ENCODE data around the gene ASB4.
A peak's percentile ranks its signal among the peaks of the same experiment; 100 is the strongest.
"Not testable (repeated sequence)": the region's sequence is repeated elsewhere in the genome, so short reads cannot be mapped to it uniquely, and the experiment has no call there.

Gene ASB4, protein sequence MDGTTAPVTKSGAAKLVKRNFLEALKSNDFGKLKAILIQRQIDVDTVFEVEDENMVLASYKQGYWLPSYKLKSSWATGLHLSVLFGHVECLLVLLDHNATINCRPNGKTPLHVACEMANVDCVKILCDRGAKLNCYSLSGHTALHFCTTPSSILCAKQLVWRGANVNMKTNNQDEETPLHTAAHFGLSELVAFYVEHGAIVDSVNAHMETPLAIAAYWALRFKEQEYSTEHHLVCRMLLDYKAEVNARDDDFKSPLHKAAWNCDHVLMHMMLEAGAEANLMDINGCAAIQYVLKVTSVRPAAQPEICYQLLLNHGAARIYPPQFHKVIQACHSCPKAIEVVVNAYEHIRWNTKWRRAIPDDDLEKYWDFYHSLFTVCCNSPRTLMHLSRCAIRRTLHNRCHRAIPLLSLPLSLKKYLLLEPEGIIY

DNA sequence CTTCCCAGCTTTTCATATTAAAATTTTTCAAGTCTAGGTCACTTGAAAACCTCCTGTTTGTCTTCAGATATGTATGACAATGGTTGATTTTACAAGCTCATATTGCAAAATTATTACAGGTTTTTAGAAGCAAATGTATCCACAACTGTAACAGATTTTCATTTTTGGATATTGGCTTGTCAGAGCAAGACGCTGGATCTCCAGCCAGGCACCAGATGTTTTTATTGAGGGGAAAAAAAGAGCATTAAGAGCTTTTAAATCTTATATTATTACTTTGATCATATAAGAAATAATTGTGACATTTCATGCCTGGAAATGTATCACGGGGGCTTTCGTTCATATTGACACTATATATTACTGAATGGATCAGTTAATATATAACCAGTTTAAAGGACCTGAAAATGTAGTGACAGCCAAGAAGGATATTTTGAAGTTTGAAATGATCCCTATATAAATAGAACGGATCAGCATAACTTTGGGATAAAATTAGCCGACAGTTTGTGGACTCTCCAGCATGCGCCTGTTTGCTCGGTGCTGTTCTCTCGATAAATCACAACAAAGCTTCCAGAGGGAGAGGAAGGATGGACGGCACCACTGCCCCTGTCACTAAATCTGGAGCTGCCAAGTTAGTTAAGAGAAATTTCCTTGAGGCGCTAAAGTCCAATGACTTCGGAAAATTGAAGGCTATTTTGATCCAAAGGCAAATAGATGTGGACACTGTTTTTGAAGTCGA, at the start of gene ASB4:
Gene ASB4 (plus strand): TSS at position 553 of the 733 bp plus-strand sequence. CDS start 29 bp downstream, at position 582.
- DNase-seq = no peak

DNA sequence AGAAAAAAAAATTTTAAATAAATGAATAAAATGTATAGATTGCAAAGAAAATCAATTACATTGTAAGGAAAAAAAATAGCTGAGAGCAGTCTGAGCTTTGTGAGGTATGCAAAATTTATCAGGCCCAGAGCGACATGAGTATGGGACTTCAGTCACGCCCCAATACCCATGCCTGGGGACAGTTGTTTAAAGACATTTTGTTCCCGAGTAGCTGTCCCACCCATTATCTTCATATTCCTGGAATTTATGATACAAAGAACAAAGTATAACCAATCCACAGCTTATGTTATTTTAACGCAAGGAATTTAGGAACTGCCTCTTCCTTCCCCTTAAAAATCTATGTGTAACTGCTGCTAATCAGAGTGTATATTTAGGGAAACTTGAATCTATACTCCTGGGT, 49.3 kb upstream of the ASB4 start:
- no peak for DNase-seq

DNA sequence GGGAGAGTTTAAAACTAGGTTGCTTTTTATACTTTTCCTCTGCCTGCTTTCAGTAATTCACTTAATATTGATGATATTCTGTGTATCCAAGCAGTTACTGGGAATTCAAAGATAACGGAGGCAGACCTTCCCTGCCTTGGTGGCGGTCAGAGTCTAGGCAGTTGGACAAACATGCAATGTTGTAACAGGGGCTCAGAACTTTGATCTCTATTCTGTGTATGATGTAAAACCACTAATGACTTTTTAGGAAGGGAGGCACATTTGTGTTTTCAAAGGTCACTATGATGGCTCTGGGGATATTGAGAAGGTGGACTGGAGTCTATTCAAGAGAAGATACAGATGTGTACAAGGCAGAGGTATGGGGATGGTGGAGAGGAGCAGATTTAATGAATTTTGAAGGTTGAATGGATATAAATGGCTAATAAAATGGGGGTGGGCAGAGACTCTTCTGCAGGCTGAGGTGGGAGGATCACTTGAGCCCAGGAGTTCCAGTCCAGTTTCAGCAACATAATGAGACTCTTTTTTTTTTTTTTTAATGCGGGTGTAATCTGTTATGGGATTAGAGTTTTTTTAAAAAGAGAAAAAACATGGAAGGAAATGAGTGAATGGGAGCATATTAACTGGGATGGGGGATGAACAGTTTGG, 45.2 kb upstream of the ASB4 start:
- no peak for DNase-seq

DNA sequence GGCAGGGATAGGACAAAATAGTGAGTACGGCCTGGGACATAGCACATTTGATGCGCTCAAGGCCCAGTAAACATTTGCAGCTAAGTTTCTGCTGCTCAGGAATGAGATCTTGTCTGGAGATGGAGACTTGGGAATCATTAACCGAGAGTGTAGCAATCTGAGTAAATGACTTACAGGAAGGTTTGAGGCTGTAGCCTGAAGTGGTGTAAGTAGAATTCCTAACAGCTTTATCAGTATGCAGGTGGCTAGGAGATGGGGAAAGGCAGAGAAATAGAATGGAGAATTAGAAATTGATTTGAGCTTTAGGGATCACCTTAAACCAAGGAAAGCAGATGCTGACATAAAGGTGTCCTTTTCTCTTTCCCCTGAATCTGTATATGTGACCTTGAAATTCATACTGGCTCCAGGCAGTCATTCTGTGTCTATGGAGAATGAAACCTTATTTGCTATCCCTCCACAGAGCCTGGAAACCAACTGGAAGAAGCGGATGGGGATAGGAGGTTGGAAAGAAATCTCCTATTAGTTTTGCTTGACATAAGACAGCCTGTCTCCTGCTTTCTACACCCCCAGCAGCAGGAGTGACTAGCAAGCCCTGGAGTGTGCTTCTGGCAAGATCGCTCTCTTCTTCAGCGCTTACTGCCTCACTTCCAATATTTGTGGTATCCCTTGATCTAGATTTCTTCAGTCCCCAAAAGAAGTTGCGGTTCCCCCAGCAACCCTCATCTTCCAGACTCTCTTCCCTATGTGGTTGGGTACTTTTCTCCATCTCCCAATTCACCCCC, 44.5 kb upstream of the ASB4 start:
- no peak for DNase-seq

DNA sequence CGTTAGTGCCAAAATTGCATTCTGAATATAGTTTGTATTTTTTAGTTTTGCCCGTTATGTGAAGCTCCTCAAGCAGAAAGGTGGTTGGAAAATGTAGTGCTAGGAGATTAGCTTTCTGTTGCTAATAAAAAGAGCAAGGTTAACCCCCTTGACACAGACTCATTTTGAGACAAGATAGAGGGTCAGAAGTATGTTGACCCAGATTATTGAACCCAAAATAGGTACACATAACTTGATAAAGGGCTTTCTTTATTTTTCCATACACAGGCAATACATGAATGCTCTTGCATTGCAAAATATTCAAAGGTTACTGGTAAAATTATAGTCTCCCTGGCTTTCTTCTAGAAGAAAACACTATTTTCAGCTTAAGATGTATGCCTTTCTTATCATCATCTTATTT, 40.9 kb upstream of the ASB4 start:
- no peak for DNase-seq

DNA sequence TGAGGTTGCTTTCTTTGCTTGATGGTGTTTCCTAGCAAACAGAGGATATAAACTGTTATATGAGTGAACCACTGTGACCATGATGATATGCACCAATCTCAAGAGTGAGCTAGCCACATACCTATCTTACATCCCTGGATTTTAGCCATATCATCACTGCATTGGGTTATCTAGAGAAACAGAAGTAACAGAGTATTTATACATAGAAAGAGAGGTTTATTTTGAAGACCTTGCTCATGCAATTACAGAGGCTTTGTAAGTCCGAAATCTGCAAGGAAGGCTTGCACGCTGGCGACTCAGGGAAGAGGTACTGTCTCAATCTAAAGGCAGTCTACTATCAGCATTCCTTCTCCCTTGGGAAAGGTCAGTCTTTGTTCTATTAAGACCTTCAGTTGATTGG, 39.1 kb upstream of the ASB4 start:
- DNase-seq = peak; percentile 46

DNA sequence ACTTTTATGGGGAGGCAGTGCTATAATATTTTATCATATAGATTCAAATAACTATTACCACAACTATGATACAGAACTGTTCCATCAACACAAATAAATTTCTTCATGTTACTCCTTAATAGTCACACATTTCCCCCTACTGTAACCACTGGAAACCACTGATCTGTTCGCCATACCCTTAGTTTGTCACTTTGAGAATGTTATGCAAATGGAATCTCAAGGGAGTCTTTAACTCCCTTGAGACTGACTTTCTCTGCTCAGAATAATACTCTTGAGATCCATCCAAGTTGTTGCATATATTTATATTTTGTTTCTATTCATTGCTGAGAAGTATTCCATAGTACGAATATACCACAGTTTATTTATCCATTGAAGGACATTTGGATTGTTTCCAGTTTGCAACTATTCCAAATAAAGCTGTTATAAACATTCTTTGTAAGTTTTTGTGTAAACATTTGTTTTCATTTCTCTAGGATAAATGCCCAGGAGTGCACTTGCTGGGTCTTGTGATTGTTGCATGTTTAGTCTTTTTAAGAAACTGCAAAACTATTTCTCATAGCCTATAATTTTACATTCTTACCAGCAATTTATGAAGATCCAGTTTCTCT, 31.2 kb upstream of the ASB4 start:
- DNase-seq = no peak

DNA sequence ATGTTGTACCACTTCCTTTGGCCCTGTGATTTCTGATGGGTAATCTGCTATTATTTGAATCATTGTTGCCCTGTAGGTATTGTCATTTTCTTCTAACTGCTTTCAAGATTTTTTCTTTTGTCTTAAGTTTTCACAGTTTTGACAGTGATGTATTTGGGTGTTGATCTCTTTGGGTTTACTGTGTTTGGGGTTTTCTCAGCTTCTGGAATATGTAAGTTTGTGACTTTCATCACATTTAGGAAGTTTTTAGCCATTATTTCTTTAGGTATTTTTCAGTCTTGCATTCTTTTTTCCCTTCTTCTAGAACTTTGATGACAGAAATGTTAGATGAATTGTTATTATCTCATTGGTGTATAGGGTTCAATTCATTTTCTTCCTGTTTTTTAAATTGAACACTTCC, 27.8 kb upstream of the ASB4 start:
- no peak for DNase-seq

DNA sequence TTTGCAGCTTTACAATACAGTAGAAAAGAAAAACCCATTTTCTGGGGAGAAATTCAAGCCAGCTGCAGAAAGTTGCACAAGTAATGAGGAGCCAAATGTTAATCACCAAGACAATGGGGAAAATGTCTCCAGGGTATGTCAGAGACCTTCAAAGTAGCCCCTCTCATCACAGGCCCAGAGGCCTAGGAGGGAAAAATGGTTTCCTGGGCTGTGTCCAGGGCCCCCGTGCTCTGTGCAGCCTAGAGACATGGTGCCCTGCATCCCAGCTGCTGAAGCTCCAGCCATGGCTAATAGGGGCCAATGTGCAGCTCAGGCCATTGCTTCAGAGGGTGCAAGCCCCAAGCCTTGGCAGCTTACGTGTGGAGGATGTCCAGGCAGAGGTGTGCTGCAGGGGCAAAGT, 25.1 kb upstream of the ASB4 start:
- DNase-seq = not testable (repeated sequence)

DNA sequence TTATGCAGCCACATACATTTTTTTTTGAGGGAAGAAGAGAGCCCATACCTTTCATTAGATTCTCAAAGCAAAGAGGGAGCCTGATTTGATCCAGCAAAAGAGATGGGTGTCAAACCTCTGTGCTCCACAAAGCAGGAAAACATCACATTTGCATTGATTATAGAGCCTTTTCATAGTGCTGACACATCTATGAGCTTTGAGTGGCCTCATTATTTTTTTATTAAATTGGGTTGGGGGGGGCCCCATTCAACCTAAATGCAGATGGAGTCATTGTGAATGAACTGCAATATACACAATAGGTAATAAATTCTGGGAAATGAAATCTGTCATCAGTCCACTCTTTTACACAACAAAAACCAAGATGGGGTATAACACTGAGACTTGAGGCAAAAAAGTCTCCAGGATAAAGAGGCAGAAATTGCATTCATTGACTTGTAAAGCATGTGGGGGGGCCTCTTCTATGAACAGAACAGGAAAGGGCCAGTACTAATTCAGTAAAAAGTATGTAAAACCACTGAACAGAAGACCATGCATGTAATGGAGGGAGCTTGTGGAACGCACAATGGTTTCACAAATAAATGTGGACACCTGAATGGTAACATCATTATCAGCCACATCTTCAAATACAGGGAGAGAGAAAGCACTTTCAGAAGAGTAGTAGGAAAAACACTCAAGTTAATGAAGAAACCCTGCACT, 17.7 kb upstream of the ASB4 start:
- DNase-seq = no peak

DNA sequence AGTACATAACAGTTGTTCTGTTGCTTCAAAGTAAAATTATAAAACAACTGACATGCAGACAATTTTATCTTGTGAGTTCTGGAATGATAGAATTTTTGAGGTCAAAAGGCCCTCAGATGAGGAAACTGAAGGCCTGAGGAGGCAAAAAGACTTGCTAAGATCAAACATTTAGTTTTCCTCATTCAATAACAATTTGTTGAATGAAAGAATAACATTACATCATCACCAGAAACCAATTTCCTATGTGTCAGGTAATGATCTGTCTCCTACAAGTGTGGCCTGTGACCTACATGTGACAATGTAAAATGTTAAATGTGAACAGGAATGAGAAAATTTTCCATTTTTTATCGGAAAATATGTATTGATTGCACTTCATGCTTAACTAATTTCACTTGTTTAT, 16.6 kb upstream of the ASB4 start:
- DNase-seq = no peak

DNA sequence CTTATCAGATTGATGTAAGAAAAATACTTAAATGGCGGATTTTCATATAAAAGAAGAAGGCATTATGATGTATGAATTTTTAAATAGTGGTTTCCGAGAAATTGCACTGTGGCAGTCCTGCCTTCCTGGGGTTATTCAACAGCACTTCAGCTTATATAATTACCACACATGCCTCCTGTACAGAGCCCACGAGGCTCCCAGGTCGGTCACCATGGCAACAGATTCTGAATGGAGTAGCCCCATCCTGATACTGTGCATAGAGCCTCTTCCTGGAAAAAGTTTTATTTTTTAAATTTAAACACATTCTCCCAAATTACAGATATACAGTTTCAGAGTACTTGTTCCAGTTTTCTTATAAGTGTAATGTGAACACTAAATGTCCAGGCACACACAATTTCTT, 15.9 kb upstream of the ASB4 start:
- no peak for DNase-seq

DNA sequence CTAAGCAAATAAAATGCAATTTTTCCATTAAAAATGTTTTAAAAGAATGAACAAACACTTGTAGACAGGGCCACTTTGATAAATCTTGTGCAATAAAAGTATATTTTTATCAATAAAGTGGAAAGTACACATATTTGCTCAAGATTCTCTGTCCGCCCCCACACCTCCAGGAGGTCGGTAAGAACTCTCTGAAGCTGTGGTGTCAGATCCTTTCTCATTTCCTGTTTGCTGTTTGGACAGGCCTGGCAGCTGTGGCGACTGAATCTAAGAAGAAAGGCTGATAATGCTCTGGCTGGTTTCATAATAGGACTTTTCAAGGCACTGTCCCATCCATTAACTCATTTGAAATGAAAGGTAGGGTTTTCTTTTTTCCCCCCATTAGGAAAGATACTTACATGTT, 15.3 kb upstream of the ASB4 start:
- DNase-seq = peak; percentile 82

DNA sequence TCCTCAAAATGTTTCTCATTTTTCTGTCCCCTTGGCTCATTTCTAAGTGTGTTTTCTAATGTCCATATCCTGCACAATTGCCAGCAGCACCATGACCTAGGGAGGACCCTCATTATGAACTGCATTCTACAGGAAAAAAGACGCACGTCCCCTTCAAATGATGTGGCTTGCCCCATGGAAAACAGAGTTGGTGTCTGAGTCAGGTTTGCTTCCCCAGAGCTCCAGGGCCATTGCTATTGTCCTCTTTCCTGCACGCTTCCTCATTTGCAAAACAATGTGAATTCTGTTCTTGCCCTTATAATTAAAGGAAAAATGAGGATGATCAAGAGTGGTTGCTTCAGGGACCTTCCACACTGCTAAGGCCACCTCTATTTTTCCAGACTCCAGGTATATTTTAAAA, 14.7 kb upstream of the ASB4 start:
- no peak for DNase-seq

DNA sequence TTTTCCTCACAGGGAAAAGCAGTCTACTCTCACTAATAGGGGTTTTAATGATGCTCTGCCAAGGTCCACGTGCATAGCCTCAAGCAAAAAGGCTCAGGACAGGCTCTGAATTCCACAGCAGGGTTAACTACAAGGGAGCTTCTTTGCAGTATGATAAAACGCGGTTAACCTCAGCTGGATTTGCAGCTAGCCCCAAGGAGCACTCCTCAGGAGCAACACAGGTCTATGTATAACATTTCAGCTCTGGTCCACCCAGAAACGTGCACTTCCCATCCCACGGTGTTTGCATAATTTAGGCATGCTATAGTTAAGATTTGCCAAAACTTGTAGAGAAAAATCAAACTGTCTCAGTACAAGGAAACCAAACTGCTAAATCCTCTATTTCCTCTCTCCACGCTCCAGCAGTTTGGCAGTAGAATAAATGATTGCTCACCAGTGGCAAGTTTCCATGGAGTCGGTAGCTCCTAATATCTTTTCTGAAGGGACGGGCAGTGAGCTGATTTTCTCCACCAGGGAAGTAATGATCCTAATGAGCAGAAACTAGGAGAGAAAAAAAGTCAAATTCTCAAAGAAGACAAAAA, 13.1 kb upstream of the ASB4 start:
- peak; percentile 47 for DNase-seq

DNA sequence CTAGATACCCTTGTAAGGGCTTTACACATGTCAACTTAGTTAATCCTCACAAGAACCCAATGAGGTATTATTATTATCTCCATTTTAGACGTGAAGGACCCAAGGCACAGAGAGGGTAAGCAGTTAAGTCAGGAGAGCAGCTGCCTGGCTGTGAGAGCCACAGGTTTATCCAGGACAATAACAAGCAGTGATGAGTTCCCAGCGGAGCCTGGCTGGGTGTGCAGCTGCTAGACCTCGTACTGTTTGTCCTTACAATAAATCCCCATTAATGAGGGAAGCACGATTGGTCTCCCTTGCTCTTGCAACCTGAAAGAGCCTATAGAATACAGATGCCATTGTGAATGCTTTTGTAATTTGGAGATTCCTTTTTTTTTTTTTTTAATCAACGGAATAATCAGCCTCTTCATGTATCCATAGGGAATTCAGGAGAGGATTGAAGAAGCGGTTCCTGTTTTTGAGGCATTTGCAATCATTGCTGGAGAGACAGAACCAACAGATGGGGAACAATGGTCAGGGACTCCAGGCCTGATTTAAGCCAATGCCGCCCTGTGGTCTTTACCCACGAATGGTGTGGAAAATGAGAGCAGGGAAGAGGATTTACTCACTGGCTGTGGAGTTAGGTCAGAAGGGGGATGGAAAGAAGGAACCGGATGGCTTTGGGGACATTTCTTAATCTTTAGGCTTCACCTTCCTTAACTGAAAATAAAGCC, 12.3 kb upstream of the ASB4 start:
- no peak for DNase-seq

DNA sequence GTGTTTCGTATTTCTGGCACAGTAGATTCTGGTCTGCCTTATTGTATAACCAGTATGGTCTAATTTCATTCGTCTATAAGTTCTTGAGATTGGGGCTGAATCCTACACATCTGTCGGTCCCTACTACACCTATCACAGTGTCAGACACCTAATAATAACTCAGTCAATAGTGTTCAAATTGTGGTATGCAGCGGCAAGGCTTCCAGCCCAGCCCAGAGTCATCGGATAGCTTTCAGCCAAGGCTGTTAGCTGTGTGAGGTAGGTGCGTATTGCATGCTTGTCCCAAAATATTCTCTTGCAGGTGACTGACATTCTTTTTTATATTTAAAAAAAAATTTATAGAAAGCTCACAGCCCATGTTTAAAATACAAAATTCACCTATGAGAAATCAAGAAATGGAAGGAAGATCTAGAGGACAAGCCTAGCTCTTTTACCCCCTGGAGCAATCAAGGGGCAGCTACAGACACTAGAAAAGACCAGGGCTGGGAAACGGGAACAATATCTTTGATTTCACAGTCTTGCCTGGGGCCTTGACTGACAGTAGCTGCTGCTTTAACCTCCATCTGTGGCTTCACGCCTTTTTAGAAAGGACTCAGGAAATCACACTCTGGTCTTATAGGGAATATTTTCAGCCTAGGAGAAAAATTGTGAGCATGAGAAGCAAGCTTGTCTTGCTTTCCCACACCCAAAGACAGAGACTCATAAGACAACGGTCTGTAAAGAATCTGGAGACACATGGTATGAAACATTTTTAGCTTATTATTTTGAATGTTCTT, 9.5 kb upstream of the ASB4 start:
- no peak for DNase-seq

DNA sequence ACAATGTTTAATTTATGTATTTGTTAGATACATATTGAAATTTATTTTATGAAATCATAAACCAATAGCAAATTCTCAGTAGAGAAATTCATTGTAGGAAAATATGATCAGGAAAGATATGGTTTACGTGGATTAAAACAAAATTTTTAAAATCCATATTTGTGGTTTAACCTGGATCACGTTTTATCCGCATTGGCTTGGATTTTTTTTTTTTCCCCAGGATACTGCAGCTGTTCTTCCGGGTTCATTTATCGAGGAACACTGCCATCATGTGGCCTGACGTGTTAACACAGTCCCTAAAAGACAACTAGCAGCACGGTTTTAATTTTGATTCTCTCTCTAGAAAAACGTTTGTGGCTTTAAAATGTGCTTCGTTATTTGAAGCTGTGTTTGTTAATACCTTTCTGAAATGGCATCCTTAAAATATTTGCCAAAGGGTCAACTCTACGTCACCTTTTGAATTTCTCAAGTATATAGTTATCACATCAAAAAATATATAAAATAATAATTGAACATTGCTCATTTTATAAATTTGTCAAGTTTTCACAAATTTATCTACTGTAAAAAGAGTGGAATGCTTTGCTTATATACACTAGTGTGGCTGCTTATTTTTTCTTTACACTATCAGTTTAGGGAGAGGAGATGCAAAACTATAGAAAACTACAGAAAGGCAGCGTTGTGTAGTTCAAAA, 8.7 kb upstream of the ASB4 start:
- peak; percentile 94 for DNase-seq

DNA sequence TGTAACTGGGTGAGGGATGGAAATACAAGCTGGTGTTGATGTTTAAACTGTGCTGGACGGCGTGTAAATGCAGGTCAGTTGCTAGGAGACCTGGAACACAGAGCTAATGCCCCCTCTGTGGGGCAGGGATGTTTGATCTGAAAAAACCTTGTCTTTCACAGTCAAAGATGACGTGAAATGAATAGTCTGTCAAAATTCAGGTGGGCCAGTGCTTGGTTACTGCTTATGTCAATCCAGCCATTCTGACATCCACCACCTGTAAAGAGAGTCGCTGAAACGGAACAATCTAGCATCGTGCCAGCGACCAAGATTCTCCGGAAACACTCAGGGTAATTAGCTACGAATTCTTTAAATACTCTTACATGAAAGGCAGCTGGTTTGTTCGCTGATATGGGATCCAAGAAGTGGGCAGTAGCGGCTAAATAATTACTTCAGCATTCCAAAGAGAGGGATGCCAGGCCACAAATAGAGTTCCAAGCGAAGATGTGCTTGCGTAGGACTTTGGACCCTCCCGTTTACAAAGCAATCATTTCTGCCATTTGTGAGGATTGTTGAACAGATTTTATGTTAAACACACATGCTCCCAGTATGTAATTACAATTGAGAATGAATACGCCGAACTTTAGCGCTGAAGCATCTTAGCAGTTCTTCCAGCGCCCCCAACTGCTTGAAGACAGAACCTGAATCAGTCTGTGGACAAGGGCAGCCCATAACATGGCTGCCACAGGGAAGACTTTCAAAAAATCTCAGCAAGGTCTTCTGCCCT, 7.3 kb upstream of the ASB4 start:
- DNase-seq = peak; percentile 81
